Measurements from ENCODE around the gene CHD9NB. TPM values are rescaled to one million over a fixed set of nuclear protein-coding genes. Genes with fewer than 3 reads are reported as not detected.
"Not testable (repeated sequence)": the region's sequence is repeated elsewhere in the genome, so short reads cannot be mapped to it uniquely, and the experiment has no call there.

The CHD9NB gene
- total RNA-seq, 1 donor from 2014 or later: 4.8 TPM

DNA sequence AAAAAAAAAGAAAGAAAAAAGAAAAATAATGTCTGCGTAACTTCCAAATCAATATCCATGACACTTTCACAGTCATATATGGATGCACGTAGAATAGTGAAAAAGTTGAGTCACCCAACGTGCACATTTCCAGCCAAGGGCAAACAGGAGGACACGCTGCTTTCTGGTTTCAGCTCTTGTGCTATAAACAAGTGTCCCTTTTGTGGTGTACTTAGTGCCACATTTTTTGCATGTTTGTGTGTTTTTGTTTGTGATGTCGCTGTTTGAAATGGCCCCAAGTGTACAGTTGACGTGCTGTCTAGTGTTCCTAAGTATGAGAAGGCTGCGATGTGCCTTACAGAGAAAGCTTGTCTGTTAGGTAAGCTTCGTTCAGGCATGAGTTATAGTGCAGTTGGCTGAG, 5.0 kb upstream of the CHD9NB start:
- DNase-seq (ENCODE audit: low spot score): no peak

DNA sequence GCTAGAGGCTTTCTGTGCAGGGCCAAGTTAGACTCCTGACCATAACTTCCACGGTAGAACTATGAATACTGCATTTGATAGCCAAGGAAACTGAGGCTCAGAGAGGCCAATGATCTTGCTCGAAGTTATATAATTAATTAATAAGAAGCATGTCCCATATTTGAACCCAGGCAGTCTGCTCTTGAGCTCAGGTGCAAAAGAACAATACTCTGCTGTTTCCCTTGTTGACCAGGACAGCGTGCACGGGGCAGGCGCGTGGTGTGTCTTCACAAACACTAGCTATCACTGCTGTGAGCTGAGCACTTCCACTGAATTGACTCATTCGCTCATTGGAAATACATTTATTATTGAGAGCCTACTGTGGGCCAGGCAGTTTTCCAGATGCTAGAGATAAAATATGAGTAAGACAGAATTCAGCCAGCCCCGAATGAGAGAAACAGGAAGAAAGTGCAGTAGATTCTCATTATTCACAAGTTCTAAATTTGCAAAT, 3.7 kb upstream of the CHD9NB start:
- DNase-seq (ENCODE audit: low spot score): no peak

DNA sequence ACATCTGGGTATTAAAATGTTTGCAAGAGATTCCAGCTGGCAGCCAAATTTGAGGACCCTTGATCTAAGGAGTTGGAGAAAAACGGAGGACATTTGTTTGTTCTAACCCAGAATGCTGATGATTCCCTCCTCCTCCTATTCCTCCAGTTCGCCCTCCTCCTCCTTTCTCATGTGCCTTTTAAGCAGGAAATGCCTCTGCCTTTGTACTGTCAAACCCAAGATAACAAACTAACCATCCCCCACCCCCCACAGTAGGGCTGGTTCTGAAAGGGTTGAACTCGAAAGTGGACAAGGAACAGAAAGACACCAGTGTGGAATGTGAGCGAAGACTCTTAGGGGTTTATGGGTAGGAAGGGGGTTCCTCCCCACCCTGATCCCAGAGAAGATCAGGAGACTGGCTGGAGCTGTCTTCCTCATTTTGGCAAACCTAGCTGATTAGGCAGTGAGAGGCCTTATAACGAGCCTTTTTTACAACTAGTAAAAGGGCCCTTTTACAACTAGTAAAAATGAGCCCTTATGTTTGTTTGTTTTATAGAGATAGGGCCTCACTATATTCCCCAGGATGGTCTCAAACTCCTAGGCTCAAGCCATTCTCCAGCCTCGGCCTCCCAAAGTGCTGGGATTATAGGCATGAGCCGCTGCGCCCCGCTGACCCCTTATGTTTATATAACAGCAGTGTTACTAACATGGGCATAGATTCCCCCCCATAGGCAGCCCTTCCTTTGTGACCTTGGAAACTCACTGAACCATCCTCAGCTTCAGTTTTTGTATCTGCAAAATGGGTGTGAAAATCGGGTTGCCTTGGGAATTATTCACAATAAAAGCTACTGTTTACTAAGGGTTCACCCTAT, 3.1 kb upstream of the CHD9NB start:
- DNase-seq (ENCODE audit: low spot score): peak; percentile 46

DNA sequence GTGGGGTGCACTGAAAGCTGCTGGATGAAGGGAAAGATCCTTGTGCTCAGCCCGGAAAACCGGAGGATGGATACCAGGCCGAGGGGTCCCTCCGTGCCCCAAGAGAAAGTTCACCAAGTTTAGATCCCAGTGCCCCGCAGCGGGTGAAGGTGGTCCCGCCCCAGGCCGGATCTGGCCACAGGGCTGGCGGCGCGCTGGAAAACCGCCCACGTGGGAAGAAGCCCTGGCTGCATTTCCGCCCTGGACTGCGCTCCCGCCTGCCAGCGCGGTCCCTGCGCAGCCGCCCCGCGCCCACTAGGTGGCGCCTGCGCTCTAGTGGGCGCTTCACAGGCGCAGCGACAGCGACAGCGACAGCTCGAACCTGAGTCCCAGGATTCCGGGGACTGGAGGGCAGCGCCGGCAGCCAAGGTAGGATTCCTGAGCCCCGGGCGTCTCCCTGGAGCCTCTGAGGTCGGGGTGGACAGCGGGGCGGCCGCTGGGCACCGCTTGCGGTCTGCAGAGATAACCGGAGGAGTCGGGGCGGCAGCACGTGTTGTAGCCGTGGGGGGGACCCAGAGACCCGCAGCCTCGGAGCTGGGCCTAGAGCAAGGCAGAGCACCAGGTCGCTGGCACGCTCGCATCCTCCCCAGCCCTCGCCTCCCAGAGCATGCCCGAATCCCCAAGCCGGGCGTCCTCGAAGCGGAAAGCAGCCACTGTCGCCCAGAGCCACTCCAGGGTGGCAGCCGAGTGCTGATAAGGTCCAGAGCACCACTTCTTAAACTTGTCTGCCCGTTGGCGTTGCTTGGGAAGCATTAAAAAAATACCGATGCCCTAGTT, 2.2 kb upstream of the CHD9NB start, which contains the start of gene CHD9:
Gene CHD9 (plus strand): TSS at position 322 of the 816 bp plus-strand sequence. CDS start 101,099 bp downstream, outside the sequence.
- peak; percentile 82 for DNase-seq (ENCODE audit: low spot score)

DNA sequence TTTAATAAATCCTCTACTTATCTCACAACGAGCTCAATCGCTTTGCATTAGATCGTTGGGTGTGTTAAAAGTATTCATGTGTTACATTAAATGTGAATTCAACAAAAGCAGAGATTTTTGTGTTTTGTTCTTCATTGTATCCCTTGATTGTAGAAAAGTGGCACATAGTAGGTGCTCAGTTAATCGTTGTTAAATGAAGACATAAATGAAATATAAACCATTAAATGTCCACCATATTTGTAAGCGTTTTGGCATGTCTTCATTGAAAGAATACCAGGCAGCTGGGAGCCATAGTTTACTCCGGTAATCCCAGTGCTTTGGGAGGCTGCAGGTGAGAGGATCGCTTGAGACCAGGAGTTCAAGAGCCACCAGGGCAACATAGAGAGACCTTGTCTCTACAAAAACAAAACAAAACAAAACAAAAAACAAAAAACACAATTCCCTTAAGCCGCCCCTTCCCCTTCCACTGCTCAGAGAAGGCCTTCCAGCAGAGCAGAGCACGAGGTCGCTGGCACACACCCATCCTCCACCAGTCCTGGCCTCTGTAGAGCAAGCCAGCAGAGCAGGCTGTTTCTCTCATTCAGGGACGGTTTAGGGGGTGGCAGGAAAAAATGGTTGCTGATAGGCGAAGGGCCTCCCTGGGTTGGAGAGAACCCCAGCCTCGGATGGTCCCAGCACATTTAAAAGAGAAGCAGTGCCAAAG, 1.4 kb upstream of the CHD9NB start:
- DNase-seq (ENCODE audit: low spot score): peak; percentile 50

DNA sequence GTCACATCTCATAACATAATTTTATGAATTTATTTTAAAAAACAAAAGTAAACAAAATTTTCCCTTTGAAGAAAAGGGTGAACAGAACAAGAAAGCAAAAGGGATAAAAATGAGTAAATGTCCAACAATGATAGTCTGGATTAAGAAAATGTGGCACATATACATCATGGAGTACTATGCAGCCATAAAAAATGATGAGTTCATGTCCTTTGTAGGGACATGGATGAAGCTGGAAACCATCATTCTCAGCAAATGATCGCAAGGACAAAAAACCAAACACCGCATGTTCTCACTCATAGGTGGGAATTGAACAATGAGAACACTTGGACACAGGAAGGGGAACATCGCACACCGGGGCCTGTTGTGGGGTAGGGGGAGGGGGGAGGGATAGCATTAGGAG, 1.4 kb downstream of the CHD9NB start:
- not testable (repeated sequence) for DNase-seq (ENCODE audit: low spot score)

DNA sequence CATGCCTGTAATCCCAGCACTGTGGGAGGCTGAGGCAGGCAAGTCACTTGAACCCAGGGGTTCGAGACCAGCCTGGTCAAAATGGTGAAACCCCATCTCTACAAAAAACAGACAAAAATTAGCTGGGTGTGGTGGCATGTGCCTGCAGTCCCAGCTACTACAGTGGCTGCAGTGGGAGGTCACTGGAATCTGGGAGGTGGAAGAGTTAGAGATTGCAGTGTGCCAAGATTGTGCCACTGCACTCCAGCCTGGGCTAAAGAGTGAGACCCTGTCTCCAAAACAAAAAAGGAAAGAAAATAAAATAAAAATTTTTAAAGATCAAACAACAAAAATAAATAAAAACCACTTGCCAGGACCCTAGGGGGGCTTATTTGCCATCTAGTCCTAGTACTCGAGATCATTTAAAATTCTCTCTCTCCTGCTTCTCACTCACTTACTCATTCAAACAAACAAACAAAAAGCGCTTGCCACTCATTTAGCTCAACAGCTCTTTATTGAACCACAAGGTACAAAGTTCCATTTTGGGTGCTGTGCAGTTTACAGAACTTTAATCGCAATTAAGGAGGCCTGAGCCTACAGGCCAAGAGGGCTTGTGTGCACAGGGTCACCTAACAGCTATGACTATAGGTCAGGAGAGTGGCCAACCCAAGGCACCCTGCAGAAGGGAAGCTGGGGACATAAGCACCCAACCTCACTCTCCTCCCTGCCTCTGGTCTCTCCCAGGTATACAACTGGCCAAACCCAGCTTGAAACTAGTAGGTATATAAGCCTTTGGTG, 4.4 kb downstream of the CHD9NB start:
- DNase-seq (ENCODE audit: low spot score): peak; percentile 43

DNA sequence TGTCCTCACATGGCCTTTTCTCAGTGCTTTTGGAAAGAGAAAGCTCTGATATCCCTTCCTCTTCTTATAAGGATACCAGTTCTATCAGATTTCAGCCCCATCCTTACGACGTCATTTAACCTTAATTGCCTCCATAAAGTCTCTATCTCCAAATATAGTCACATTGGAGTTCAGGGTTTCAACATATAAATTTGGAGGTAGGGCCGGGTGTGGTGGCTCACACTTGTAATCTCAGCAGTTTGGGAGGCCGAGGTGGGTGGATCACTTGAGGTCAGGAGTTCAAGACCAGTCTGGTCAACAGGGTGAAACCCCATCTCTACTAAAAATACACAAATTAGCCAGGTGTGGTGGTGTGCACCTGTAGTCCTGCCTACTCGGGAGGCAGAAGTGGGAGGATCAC, 5.2 kb downstream of the CHD9NB start:
- DNase-seq (ENCODE audit: low spot score): not testable (repeated sequence)

DNA sequence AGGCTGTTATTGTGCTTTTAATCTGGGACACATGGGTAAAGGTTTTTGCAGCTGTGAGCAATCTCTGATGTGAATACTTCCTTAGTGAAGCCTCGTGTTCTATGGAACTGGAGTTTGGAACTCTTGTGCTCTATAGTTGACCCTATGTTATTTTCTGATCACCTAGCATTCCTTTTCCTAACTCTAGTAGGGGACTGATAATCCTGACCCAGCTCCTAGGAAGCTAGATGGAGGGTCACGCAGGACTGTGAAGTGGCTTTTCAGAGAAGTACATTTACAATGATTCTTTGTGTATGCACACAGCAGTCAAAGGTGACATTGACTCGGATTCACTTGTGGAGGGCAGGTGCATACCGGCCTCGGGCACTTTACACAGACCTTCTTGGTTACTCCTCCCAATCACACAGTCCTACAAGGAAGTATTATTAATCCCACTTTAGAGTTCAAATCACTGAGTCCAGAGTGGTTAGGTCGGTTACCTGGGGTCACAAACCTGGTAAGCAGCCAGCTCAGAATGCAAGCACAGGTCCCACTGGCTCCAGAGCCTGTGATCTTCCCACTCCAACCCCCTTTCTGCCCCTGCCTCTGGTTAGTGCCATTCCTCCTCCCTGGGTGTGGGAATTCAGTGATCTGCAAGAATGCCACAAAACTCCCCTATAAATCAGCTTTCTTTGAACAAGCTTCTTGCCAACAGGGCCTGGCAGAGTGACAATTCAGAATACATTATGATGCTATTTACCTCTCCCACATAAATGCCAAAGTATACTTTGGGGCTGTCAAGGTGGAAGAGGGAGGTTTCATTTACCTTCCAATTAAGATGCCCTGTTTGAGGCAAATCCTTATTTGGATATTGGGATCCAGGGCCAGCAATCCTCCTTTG, 7.1 kb downstream of the CHD9NB start:
- no peak for DNase-seq (ENCODE audit: low spot score)

DNA sequence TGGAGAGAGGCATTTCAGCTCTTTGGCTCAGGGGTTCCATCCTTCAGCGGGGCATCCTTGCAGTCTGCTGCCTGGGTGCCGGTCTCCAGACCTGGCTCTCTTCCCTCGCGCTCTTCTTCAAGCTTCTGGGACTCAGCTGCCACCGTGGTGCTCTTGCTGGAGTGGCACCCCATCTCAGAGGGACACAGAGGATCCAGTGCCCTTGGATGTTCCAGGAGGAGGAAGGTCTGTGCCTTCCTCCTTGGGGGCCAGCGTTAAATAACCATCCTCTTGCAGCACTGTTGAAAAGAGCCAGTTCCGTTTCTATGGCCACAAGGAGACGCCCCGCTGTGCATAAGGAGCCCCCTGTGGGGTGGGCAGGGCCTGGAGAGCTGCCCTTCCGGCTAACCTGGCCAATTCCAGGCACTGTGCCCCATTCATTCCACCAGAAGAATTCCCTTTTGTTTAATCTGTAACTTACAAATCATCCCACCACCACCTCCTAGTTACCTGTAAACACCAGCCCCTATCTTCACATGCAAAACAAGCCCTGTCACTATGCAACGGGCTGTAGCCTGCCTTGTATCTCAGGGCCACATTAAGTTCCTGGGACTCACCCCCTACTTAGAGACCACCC, 8.6 kb downstream of the CHD9NB start:
- DNase-seq (ENCODE audit: low spot score): peak; percentile 47

DNA sequence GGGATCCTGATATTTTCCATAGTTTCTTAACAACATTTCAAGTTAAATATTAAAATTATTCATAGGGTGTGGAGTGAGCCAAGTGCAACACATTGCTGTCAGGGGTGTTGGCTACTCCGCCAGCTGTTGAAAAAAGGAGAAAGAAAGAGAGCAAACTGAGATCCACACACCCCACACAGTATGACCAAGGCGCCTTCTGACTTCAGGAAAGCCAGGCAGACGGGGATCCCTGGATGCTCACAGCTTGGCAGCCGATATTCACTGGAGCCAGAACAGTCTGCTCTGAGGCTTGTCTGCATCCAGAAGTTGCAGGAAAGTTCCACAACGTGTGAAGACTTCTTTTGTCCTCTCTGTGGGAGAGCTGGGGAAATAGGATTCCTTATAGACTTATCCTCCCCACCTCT, 9.3 kb downstream of the CHD9NB start:
- no peak for DNase-seq (ENCODE audit: low spot score)

DNA sequence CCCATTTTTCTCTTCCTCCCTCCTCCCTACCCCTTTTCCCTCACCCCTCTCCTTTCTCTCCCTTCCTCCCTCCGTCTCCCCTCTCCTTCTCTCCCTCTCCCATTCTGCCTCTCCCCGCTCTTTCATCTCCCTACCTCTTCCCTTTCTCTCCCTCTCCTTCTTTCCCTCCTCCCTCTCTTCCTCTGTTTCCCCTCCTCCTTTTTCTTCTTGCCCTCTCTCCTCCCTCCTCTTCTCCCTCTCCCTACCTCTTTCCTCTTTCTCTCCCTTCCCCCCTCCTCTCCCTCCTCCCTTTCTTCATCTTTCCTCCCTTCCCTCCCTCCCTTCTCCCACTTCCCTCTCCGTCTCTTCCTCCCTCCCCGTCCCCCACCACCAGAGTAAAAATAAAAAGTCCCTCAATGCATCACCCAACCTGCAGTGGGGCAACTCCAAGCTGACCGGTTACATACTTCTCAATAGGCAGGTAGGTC, 10.4 kb downstream of the CHD9NB start:
- DNase-seq (ENCODE audit: low spot score): no peak

DNA sequence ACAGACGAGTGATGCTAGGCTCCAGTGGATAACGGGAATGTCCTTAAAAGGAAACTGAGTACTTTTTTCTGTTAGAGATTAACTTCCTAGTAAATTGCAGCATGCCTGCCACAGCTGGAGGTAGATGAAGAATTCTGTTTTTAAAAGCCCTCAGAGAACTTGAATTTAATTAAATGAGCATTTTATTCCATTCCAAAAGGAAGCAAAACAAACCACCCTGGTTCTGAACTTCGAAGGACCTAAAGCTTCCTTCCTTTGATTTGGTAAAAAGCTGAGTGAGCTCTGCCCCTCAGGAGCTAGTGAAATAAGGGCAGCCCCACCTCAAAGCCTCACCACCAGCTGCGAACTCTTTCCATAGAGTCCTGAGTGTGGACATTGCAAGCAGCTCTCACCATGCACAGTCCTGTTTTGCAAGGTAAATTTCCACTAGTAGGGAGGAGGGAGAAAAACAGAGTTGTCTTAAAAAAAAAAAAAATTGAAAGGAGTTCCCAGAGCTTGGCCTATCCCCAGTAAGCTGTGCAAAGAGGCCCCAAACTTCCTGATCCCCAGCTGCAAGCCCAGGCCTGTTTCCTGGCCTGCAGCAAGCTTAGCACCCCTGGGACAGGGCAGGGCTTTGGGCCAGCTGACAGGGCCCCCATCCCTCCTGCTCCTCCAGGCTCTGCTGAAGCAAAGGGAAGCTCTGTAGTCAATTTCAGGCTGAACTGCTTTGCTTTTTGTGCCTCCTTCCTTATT, 11.2 kb downstream of the CHD9NB start:
- DNase-seq (ENCODE audit: low spot score): no peak

DNA sequence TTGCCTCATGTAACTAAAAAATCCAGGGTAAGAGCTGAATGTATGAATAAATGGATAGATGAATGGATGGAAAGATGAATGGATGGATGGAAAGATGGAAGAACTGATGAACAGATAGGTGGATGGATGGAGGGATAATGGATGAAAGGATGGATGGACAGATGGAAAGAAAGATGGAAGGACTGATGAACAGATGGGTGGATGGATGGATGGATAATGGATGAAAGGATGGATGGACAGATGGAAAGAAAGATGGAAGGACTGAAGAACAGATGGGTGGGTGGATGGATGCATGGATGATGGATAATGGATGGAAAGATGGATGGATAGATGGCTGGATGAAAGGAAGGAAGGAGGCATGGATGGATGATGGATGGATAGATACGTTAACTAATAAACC, 11.9 kb downstream of the CHD9NB start:
- DNase-seq (ENCODE audit: low spot score): no peak

DNA sequence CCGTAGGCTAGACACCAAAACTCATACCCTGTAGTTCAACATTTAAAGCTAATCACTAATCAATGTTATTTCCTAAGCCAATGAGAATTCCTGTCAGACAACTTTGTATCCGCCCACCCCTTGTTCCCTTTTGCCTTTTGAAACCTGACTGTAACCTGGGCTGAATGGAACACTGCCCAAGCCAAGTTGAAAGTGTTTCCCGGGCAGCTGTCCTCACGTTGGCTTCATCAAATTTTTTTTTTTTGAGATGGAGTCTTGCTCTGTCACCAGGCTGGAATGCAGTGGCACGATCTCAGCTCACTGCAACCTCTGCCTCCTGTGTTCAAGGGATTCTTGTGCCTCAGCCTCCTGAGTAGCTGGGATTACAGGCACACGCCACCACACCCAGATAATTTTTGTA, 16.0 kb downstream of the CHD9NB start:
- not testable (repeated sequence) for DNase-seq (ENCODE audit: low spot score)

DNA sequence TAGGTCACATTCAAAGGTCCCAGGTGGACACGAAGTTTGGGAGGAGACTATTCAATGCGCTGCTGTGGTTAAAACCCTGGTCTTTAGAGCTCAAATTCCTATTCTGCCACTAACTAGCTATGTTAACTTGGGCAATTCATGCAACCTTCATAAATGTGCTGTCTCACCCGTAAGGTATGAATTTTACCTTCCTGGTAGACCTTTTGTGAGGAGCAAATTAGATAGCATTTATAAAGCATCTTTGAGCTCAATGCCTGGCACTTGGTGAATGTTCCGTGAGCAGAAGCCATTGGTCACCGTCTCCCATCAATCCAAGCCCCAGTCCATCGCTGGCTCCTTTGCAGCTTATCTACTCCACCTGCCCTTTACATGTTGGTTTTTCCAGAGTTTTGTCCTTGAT, 16.6 kb downstream of the CHD9NB start:
- DNase-seq (ENCODE audit: low spot score): no peak

DNA sequence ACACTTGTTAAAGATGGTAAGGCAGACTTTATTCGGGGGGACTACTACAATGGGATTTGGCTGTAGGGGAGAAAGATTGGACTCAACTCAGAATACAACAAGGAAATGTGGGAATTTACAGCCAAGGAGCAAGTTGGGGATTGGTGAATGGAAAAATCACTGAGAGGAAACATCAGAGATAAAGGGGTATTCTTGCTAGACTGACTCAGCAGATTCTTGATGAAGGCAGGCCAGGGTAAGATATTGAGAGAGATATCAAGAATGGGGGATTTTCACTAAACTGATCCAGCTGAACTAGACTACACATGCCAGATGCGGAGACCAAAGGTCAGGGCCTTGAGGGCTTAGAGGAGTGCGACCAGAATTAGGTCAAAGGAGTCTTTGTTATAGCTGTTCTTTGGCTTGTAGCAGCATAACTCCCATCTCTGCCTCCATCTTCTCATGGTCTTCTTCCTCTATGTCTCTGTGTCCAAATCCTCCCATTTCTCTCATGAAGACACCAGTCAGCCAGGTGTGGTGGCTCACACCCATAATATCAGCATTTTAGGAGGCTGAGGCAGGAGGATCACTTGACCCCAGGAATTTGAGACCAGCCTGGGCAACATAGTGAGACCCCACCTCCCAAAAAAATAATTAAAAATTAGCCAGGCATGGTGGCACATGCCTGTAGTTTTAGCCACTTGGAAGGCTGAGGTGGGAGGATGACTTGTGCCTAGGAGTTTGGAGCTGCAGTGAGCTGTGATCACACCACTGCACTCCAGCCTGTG, 17.3 kb downstream of the CHD9NB start:
- DNase-seq (ENCODE audit: low spot score): no peak

DNA sequence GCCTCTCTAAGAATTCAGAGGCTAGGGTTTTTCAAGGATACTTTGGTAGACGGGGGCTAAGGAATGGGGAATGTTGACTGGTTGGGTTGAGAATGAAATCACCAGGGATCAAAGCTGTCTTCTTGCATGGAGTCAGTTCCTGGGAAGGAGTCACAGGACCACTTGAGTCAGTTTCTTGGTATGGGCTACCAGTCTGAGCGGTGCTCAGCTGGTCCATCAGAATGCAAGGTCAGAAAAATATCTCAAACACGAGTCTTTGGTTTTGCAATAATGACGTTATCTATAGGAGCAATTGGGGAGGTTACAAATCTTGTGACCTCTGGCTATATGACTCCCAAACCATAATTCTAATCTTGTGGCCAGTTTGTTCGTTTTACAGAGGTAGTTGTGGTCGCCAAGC, 18.4 kb downstream of the CHD9NB start:
- DNase-seq (ENCODE audit: low spot score): no peak
